Measurements from ENCODE around the gene FBLN7. TPM values are rescaled to one million over a fixed set of nuclear protein-coding genes. Genes with fewer than 3 reads are reported as not detected.

FBLN7 gene
- total and polyA plus RNA-seq, 2 experiments from 2014 or later = 0.16 TPM; not detected in 1

DNA sequence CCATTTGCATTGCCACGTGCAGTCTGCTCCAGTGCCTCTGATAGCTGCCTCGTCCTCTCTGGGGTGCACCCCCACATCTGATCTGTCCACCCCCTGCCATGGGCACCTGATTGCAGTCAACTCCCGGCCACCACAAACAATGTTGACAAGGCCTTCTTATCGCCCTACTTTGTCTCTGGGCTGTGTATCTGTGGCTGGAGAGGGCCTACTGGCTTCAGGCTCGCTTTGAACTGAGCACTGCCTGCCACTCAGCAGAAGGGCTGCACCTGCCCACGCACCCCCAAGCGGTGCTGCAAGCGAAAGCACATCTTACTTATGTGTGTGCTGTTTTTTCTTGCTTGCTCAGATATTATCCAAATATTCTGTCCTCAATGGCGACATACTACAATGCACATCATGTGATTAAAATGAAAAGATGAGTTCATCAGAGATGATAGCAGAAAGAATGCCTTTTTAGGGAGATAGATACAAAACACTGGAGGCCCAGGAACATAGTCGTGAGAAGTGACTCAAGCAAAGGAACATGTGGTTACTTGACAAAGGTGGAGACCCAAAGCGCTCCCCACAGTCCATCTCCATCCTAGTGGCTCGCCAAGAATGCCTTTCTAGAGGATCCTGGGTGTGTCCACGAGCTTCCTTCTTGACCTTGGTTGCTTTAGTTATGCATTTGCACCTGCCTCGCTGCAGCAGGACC, 28.8 kb downstream of the FBLN7 start (continued):
- TF ChIP-seq, protein P1, sequence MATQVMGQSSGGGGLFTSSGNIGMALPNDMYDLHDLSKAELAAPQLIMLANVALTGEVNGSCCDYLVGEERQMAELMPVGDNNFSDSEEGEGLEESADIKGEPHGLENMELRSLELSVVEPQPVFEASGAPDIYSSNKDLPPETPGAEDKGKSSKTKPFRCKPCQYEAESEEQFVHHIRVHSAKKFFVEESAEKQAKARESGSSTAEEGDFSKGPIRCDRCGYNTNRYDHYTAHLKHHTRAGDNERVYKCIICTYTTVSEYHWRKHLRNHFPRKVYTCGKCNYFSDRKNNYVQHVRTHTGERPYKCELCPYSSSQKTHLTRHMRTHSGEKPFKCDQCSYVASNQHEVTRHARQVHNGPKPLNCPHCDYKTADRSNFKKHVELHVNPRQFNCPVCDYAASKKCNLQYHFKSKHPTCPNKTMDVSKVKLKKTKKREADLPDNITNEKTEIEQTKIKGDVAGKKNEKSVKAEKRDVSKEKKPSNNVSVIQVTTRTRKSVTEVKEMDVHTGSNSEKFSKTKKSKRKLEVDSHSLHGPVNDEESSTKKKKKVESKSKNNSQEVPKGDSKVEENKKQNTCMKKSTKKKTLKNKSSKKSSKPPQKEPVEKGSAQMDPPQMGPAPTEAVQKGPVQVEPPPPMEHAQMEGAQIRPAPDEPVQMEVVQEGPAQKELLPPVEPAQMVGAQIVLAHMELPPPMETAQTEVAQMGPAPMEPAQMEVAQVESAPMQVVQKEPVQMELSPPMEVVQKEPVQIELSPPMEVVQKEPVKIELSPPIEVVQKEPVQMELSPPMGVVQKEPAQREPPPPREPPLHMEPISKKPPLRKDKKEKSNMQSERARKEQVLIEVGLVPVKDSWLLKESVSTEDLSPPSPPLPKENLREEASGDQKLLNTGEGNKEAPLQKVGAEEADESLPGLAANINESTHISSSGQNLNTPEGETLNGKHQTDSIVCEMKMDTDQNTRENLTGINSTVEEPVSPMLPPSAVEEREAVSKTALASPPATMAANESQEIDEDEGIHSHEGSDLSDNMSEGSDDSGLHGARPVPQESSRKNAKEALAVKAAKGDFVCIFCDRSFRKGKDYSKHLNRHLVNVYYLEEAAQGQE (IDR thresholded peaks at IDR 0.05; ENCODE audit: unreplicated experiment) = no peak
- TF ChIP-seq ZNF114 (CRISPR knock-in tag; IDR thresholded peaks at IDR 0.05) = no peak

DNA sequence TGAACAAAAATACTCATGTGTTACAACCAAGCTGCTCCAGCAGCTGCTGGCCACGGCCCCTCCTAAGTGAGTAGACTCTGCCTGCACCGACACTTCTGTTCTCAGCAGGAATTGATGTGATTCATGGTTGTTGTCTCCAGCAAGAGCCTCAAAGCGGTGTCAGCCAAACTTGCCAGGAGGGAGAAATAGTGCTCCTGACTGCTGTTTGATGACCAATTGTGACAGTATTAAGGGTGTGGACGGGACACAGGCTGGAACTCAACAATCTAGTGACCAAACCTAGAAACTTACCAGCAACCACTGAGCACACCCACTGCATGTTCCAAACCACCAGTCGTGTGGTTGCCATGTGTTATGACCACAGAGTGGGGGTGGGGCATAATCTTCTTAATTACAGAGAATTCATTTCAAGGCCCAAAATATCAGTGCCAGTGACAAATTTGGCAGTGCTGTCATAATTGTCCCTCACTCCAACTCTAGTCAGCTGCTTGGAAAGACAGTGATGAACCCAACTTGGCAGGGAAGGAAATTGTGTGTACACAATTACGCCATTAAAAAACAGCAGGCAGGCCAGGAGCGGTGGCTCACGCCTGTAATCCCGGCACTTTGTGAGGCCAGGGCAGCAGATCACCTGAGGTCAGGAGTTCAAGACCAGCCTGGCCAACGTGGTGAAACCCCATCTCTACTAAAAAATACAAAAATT, 30.4 kb downstream of the FBLN7 start:
- TF ChIP-seq ZNF114 (CRISPR knock-in tag; IDR thresholded peaks at IDR 0.05) = no peak
- TF ChIP-seq CREB1 (CRISPR knock-in tag; IDR thresholded peaks at IDR 0.05; ENCODE audit: low read depth) = no peak
- TF ChIP-seq, protein P2, sequence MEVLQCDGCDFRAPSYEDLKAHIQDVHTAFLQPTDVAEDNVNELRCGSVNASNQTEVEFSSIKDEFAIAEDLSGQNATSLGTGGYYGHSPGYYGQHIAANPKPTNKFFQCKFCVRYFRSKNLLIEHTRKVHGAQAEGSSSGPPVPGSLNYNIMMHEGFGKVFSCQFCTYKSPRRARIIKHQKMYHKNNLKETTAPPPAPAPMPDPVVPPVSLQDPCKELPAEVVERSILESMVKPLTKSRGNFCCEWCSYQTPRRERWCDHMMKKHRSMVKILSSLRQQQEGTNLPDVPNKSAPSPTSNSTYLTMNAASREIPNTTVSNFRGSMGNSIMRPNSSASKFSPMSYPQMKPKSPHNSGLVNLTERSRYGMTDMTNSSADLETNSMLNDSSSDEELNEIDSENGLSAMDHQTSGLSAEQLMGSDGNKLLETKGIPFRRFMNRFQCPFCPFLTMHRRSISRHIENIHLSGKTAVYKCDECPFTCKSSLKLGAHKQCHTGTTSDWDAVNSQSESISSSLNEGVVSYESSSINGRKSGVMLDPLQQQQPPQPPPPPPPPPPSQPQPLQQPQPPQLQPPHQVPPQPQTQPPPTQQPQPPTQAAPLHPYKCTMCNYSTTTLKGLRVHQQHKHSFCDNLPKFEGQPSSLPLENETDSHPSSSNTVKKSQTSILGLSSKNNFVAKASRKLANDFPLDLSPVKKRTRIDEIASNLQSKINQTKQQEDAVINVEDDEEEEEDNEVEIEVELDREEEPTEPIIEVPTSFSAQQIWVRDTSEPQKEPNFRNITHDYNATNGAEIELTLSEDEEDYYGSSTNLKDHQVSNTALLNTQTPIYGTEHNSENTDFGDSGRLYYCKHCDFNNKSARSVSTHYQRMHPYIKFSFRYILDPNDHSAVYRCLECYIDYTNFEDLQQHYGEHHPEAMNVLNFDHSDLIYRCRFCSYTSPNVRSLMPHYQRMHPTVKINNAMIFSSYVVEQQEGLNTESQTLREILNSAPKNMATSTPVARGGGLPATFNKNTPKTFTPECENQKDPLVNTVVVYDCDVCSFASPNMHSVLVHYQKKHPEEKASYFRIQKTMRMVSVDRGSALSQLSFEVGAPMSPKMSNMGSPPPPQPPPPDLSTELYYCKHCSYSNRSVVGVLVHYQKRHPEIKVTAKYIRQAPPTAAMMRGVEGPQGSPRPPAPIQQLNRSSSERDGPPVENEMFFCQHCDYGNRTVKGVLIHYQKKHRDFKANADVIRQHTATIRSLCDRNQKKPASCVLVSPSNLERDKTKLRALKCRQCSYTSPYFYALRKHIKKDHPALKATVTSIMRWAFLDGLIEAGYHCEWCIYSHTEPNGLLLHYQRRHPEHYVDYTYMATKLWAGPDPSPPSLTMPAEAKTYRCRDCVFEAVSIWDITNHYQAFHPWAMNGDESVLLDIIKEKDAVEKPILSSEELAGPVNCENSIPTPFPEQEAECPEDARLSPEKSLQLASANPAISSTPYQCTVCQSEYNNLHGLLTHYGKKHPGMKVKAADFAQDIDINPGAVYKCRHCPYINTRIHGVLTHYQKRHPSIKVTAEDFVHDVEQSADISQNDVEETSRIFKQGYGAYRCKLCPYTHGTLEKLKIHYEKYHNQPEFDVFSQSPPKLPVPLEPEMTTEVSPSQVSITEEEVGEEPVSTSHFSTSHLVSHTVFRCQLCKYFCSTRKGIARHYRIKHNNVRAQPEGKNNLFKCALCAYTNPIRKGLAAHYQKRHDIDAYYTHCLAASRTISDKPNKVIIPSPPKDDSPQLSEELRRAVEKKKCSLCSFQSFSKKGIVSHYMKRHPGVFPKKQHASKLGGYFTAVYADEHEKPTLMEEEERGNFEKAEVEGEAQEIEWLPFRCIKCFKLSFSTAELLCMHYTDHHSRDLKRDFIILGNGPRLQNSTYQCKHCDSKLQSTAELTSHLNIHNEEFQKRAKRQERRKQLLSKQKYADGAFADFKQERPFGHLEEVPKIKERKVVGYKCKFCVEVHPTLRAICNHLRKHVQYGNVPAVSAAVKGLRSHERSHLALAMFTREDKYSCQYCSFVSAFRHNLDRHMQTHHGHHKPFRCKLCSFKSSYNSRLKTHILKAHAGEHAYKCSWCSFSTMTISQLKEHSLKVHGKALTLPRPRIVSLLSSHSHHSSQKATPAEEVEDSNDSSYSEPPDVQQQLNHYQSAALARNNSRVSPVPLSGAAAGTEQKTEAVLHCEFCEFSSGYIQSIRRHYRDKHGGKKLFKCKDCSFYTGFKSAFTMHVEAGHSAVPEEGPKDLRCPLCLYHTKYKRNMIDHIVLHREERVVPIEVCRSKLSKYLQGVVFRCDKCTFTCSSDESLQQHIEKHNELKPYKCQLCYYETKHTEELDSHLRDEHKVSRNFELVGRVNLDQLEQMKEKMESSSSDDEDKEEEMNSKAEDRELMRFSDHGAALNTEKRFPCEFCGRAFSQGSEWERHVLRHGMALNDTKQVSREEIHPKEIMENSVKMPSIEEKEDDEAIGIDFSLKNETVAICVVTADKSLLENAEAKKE (CRISPR knock-in tag; IDR thresholded peaks at IDR 0.05) = no peak
- no peak for TF ChIP-seq STAT1 (IDR thresholded peaks at IDR 0.05; ENCODE audit: unreplicated experiment)
- TF ChIP-seq JUNB (IDR thresholded peaks at IDR 0.05; ENCODE audit: unreplicated experiment) = no peak
- no peak for TF ChIP-seq ZNF331 (CRISPR knock-in tag; IDR thresholded peaks at IDR 0.05; ENCODE audit: low read depth)
- Mint-ChIP-seq H3K27me3 (ENCODE audit: insufficient read depth, low read depth, poor library complexity) (peaks cover 4% of the 10 kb centered on the region), H3K4me3 (no peak overlapping the region), H3K36me3 (ENCODE audit: low read depth) (no peaks in the 10 kb centered on the region), H3K9me3 (no peaks in the 10 kb centered on the region), H3K4me1 (no peaks in the 10 kb centered on the region), H3K27ac (no peak overlapping the region)
- H3K27me3 ChIP-seq (ENCODE audit: insufficient read depth) = no peaks in the 10 kb centered on the region
- H3K27ac ChIP-seq (ENCODE audit: low read depth) = no peak overlapping the region
- no peaks in the 10 kb centered on the region for H3K36me3 ChIP-seq (ENCODE audit: insufficient read depth)
- no peak overlapping the region for H3K4me2 ChIP-seq
- DNase-seq (ENCODE audit: low spot score) = no peak
- no peak for ATAC-seq
- no peak overlapping the region for H3K4me3 ChIP-seq
- H4K20me1 ChIP-seq (replicated peaks; ENCODE audit: insufficient read depth) = no peaks in the 10 kb centered on the region
- no peak overlapping the region for H2AFZ ChIP-seq
- H3F3A ChIP-seq (replicated peaks; ENCODE audit: low read depth) = no peaks in the 10 kb centered on the region
- H3K4me1 ChIP-seq (ENCODE audit: insufficient read depth) = no peaks in the 10 kb centered on the region
- no peaks in the 10 kb centered on the region for H3K79me2 ChIP-seq (replicated peaks; ENCODE audit: insufficient read depth)
- peaks cover 9% of the 10 kb centered on the region; the same call in 1 of the 2 replicates for H3K9me2 ChIP-seq (ENCODE audit: insufficient read depth)

All from GM23338 (cell line).